ENCODE data around the gene TOMT. TPM values are rescaled to one million over a fixed set of nuclear protein-coding genes. Genes with fewer than 3 reads are reported as not detected.

Gene TOMT
- total and polyA plus RNA-seq, 2 of the 4 experiments (the other 2 are of a cell fraction), result not detected

- Histone ChIP-seq H2BK120ac (ENCODE audit: low read depth, low read length) (no peak overlapping the region), H3K9ac (ENCODE audit: low read depth, low read length) (no peak overlapping the region), H3K4me1 (ENCODE audit: control insufficient read depth, insufficient read depth, low read length) (no peaks in the 10 kb centered on the region), H4K5ac (ENCODE audit: low read depth, low read length) (no peak overlapping the region), H3K4me3 (ENCODE audit: insufficient read depth, low read depth, low read length) (no peak overlapping the region), H2BK5ac (ENCODE audit: low read depth, low read length, poor library complexity, severe bottlenecking) (no peak overlapping the region), H3K27ac (ENCODE audit: insufficient read depth, low read length) (no peak overlapping the region), H3K14ac (replicated peaks; ENCODE audit: low read depth, low read length) (no peak overlapping the region), H3K9me1 (ENCODE audit: insufficient read depth, low read length) (no peaks in the 10 kb centered on the region), H4K8ac (ENCODE audit: low read depth in 2 of 2, low read length in 2 of 2) (no peak overlapping the region), H3K9me3 (ENCODE audit: control insufficient read depth, insufficient read depth, low read length) (peaks cover 7% of the 10 kb centered on the region), H2AFZ (replicated peaks; ENCODE audit: low read length, poor library complexity) (no peak overlapping the region), H2AK5ac (ENCODE audit: low read depth, low read length) (no peak overlapping the region), H3K4ac (ENCODE audit: low read depth, low read length) (no peak overlapping the region), H3K4me2 (ENCODE audit: low read depth, low read length) (no peak overlapping the region), H3K36me3 (ENCODE audit: control insufficient read depth, insufficient read depth, low read length) (no peaks in the 10 kb centered on the region), H4K20me1 (ENCODE audit: insufficient read depth, low read length) (no peaks in the 10 kb centered on the region), H4K91ac (ENCODE audit: insufficient read depth, low read depth, low read length) (no peak overlapping the region), H3K18ac (ENCODE audit: low read depth, low read length) (no peak overlapping the region), H2AK9ac (replicated peaks; ENCODE audit: low read depth, low read length, poor library complexity) (no peak overlapping the region), H3K56ac (ENCODE audit: extremely low read depth, insufficient read depth, low read length) (no peak overlapping the region), H3K79me1 (ENCODE audit: low read depth in 1 of 2, low read length in 2 of 2) (no peaks in the 10 kb centered on the region), H2BK20ac (ENCODE audit: low read depth, low read length) (no peak overlapping the region), H2BK15ac (ENCODE audit: low read depth, low read length) (no peak overlapping the region), H3K23ac (ENCODE audit: low read depth, low read length) (no peak overlapping the region), H3K27me3 (ENCODE audit: control insufficient read depth, insufficient read depth, low read length) (peaks cover 4% of the 10 kb centered on the region)
- in situ Hi-C loops (cut with MboI; ENCODE audit: low sequenced_read_pairs) (no loop called here), dilution Hi-C loops (cut with HindIII; ENCODE audit: low sequenced_read_pairs, unreplicated experiment) (no loop called here), intact Hi-C loops (cut with micrococcal nuclease) (no loop called here)
- DNase-seq (no peak), ATAC-seq (ENCODE audit: low read depth) (no peak)
- TF ChIP-seq BHLHE40 (IDR thresholded peaks at IDR 0.05; ENCODE audit: low read depth, low read length), result no peak
- TF ChIP-seq SMC3 (IDR thresholded peaks at IDR 0.05; ENCODE audit: low read depth, low read length), result no peak
- no peak for TF ChIP-seq MAFK (IDR thresholded peaks at IDR 0.05; ENCODE audit: low read depth, low read length)
- no peak for TF ChIP-seq RAD21 (IDR thresholded peaks at IDR 0.05; ENCODE audit: low read length)
- TF ChIP-seq, protein P1, sequence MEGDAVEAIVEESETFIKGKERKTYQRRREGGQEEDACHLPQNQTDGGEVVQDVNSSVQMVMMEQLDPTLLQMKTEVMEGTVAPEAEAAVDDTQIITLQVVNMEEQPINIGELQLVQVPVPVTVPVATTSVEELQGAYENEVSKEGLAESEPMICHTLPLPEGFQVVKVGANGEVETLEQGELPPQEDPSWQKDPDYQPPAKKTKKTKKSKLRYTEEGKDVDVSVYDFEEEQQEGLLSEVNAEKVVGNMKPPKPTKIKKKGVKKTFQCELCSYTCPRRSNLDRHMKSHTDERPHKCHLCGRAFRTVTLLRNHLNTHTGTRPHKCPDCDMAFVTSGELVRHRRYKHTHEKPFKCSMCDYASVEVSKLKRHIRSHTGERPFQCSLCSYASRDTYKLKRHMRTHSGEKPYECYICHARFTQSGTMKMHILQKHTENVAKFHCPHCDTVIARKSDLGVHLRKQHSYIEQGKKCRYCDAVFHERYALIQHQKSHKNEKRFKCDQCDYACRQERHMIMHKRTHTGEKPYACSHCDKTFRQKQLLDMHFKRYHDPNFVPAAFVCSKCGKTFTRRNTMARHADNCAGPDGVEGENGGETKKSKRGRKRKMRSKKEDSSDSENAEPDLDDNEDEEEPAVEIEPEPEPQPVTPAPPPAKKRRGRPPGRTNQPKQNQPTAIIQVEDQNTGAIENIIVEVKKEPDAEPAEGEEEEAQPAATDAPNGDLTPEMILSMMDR (conservative IDR thresholded peaks at IDR 0.05; ENCODE audit: low read depth, low read length), result no peak
- TF ChIP-seq RFX5 (IDR thresholded peaks at IDR 0.05; ENCODE audit: low read depth, low read length), result no peak
- CTCF ChIA-PET, result no interaction called here
- no TSS peak for BruUV-seq (replicated peaks)
- WGBS, 2 experiments (ENCODE audit: extremely low coverage in 2 of 2, insufficient read length in 1 of 2), result no CpG with 5 or more reads among the region's 2 CpGs
- POLR2A ChIA-PET (ENCODE audit: unreplicated experiment), result no interaction called here
These were observed 22.2 kb downstream of the TOMT start for GRCh38 chr11:72127923-72128322.

All from IMR-90 (cell line).